GM19025 (cell line): ENCODE data around the gene PIEZO2.

Source experiments
- ATAC-seq: cut with Tn5 transposase; IDR thresholded peaks from one replicate; pipeline ENCODE4 v1.9.1; 2021; ENCODE audit warnings: mild to moderate bottlenecking, low read depth, moderate library complexity; ENCODE audit not compliant: unreplicated experiment

PIEZO2 gene

DNA sequence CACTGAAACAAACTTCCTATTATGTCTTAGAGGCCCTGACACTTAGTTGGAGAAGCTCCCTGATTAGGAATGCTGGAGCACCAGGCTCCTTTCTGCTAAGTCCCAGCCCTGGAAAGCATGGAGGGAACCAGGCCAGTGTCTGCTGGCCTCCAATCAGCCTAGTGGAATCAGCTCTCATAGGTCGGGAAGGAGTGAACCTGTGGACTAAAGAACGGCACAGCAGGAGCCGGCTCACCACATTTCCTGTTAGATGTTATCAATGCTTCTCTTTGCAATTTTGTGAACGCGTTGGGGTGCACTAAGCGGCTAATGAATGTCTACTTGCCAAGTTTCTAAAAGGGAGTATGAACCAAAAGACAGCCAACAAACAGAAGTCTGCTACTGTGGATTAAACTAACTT lies 326.9 kb downstream of the PIEZO2 start:
- no peak for ATAC-seq

DNA sequence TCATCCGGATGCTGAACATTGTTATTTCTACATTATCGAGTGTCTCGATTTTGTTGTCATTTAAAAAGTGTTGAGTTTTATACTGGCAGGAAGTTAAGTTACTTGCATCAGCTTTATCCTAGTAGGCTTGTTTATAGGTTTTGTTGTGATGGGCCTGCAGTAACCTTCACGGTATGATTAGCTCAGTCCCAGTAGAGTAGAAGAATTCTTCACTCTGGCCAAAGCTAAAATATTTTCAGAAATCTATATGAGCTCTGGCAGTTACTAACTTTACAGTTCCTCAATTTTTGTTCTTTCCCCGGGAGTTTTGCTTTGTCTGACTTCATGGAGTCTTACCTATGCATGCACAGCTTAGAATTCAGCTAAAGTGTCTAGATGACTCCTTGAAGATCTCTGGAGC lies 328.7 kb downstream of the PIEZO2 start:
- ATAC-seq = no peak

- no peak for ATAC-seq
Measured at GRCh38 chr18:10814336-10814735, 335.0 kb downstream of the PIEZO2 start.

DNA sequence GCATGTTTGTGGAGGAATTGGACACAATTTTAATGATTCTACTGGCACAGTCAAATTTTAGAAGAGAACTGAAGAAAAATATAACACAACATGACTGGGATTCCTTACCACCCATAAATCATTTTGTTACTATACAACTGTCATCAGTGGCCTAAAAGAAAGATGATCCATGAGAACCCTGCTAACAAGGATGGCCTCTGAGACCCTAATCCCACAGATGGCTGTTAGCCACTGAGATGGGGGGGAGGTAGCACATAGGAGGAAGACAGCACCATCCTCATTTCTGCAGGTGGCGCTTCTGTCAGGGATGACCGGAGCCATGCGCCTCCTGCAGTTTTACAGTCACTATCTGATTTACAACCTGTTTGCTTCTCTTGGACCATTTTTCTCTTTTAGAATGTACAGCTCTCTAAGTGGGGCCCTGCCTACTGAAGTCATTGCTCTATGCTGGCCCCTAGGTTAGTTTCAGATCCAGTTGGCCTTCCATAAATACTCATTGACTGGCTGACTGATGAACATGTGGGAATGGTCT lies 343.7 kb downstream of the PIEZO2 start:
- ATAC-seq = no peak

DNA sequence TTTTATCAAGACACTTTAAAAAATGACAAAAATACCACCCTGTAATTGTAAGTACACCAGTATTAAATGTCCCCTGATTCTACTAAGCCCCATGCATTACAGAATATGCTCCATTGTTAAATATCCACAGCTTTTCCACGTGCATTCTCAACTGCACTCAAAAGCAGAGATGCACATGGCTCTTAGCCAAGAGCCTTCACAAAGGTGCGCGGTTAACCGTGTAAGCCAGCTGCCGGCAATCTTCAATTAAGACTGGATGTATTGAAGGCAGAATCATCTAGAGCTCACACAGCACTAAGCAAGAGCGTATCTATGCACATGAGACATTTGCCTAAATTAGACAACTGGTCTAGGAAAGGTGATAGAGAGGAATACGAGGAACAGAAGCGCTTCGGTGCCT lies 345.2 kb downstream of the PIEZO2 start:
- ATAC-seq = no peak

DNA sequence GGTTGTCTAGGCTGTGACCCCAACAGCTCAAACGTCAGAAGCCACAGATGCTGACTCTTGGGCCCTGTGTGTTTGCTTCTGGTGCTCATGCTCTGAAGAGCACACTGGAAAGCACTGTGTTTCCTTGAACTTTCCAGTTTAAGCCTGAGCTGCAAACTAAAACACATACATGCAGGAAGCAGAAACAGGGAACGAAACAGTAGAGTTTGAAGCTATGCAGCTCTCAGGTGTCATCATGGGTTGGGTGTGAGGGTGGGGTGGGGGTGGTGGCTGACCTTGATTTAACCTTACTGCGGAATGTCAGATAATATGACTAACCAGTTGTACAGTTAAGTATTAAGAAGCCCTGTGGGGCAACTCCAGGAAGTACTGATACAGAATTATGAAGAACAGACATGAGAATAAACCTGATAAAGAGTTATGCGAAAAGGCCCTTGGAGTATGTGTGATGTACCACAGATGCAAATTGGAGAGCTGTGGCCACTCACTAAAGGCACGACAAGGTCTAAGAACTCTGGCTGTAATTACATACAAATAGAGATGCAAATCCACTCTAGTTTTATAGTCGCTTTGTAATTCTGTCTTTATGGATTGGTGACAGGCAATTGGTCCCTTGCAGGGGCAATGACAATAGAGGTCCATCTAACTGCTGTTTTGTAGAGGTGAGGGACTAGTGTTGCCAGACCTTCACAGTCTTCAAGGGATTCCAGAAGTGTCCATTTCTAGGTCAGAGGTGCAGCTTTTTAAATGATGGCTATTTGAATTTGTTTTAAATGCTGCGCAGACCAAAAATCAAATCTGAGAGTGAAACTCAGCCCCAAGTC lies 350.4 kb downstream of the PIEZO2 start:
- ATAC-seq = no peak

DNA sequence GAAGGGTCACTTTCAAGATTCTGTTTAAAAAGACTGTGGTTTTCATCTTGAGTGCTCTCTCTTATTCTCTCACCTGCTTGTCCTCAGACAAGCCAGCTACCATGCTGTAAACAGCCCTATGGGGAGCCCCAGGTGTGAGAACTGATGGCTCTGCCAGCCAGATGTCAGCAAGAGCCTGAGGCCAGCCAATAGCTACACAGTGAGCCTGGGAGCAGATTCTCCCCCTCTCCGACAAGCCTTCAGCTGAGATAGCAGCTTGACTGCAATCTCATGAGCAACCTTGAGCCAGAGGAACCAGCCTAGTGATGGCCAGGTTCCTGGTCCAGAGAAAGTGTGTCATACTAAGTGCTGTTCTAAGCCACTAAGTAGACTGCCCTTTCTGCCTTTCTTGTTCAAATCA lies 351.5 kb downstream of the PIEZO2 start:
- ATAC-seq = no peak

DNA sequence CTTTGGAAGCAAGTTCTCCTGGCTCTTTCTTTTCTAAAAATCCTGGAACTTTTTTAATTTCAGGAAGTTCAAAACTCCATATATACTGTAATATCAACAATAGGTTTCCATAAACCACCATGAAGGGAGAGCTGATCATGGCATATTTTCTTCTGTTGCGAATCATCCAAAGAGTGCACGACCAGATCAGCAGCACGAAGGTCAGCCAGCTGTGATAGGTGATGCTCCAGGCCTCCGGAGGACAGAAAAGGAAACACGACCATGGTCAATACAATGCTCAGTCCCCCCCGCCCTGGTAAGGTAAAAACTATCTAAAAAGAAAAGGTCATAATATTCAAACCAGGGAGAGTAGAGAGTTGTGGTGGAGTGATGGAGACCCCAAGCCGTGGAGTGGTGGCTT lies 354.6 kb downstream of the PIEZO2 start:
- no peak for ATAC-seq

DNA sequence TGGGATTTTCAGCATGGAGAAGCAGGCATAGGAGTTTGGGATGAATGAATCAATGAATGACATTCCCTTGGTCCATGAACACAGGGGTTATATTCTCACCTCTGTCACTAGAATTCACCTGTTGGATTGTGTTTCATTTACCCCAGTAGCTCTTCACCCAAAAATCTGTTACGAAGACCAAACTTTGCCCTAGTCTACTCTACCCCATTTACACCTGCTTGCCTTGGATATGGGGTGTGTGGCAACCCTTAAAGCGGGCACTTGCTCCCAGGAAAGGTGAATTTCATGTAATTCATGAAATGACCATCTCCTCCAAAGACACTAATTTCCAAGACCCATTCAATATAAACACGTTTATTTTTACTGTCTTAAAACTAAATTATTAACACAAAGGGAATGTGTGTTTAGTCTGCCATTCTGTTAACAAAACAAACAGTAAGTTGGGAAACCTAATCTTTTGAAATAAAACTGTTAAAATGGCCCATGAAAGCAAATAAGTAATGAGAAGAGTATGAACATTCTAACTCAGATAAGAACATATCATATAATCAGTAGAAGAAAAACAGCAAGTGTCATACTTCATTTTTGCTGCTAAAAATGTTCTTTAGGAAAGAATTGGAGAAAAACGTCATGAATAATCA lies 355.5 kb downstream of the PIEZO2 start:
- ATAC-seq = no peak

DNA sequence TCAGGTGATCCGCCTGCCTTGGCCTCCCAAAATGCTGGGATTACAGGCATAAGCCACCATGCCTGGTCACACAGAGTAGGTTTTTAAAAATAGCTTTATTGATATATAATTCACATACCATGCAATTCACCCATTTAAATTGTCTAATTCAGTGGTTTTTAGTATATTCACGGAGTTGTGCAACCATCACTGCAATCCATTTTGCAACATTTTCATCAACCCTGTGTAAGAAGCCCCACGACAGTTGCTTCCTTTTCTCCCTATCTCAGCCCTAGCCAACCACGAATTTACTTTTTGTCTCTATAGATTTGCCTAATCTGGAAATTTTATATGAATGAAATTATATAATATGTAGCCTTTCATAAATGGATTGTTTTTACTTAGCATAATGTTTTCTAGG lies 357.2 kb downstream of the PIEZO2 start:
- ATAC-seq = no peak

- ATAC-seq = no peak
Measured at GRCh38 chr18:10791169-10791831, 358.1 kb downstream of the PIEZO2 start.

DNA sequence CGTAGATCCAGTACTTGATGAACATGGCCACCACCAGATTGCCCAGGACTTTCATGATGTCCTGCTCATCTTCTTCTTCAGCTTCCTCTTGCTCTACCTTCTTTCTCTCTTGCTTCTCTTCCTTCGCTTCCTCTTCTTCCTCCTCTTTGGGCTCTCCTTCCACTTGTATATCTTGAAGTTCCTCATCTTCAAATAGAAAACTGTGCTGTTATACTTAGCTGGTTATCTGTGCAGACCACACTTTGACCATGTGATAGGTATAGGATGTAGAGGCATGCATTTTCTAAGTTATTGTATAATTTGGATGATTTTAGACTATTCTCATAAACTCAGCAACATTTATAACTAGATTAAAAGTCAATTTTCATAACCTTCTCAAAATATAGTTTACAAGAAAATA lies 360.2 kb downstream of the PIEZO2 start:
- no peak for ATAC-seq

- ATAC-seq = peak; percentile 94
Measured at GRCh38 chr18:10787293-10787901, 362.0 kb downstream of the PIEZO2 start.

- no peak for ATAC-seq
Measured at GRCh38 chr18:10785798-10786197, 363.6 kb downstream of the PIEZO2 start.

DNA sequence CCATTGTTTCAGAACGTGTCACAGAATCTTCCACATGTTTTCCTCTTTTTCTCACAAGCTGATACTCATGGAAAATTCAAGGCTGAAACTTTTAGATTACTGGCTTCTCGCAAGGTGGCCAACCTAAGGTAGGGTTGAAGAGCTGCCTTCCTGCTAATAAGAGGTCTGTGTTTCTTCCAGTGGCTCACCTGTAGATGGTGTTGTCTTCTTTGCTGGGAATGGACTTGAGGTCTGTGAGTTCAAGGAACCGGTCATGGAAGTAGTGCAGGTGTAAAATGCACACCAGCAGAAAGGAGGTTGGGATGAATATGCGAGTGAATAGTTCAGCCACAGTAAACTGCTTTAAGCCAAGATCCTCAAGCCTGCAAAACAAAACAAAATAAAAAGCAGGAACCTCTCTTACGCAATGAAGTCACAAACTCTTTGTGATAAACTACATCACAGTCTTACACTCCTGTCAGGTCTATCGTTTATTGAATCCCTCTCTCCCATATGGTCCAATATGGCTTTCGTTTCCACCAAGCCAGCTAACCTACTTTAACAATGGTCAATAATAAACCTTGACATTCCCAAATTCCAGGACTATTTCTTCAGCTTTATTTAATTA lies 364.7 kb downstream of the PIEZO2 start:
- no peak for ATAC-seq

GRCh38 chr18:10783941-10784340 lies 365.4 kb downstream of the PIEZO2 start:
- no peak for ATAC-seq

DNA sequence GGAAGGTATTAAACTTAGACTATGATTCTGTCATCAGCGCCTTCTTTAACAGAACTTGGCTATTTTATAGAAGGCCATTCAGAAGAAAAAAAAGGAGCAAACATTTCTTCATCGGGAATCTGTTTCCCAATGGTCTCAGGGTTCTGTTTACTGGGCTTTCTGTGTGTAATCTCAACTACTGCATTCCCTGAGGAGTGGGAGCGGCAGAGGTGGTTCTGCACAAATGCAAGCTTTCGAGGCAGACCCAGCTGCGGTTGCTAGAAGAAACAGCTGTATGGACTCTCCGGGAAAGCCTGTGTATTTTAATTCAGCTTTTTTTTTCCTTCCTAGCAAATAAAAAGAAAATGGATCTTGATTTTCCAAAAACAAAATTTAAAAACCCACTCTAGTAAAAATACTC lies 372.9 kb downstream of the PIEZO2 start:
- no peak for ATAC-seq

- no peak for ATAC-seq
Measured at GRCh38 chr18:10775026-10775425, 374.3 kb downstream of the PIEZO2 start.

- no peak for ATAC-seq
Measured at GRCh38 chr18:10771053-10771709, 378.2 kb downstream of the PIEZO2 start.

GRCh38 chr18:10770264-10770663 lies 379.1 kb downstream of the PIEZO2 start:
- no peak for ATAC-seq
